GM23248 (cell line): ENCODE results near the gene FREM2.

Source experiments
- EZH2 ChIP-seq: fragments of 200-600 bp; sonication (generic); IDR thresholded peaks from 2 replicates; pipeline ENCODE4 v1.6.1; 2018; ENCODE audit warnings: antibody characterized with exemption, mild to moderate bottlenecking; ENCODE audit not compliant: insufficient read depth, poor library complexity, severe bottlenecking
- EZH2phosphoT487 ChIP-seq: fragments of 200-600 bp; sonication (generic); IDR thresholded peaks from 2 replicates; pipeline ENCODE4 v1.6.1; 2018; ENCODE audit warnings: antibody characterized with exemption, moderate library complexity, mild to moderate bottlenecking, low read depth; ENCODE audit not compliant: insufficient read depth

DNA sequence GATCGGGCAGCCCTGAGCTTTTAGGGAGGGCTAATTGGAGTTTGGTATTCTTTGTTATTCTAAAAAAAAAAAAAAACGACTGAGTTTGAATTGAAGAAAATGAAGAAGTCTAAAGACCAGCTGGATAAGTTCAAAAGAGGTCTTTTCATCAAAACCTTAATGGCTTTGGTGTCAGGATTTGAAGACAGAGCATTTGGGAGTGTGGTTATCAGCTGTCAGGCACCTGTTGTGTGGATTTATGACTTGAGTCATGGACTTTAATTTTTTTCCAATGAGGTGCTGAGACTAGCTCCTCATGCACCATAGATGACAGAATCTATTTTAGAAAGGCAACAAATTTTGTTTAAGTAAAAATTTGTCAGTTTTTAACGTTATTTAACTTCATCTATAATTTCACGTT lies 72.5 kb downstream of the FREM2 start:
- TF ChIP-seq EZH2, result no peak
- TF ChIP-seq EZH2phosphoT487, result no peak
